ENCODE data around the gene OTUD3.
"Not testable (repeated sequence)": the region's sequence is repeated elsewhere in the genome, so short reads cannot be mapped to it uniquely, and the experiment has no call there.

Gene OTUD3

GRCh38 chr1:19903621-19904020, 21.4 kb downstream of the OTUD3 start:
- no peak for DNase-seq (ENCODE audit: extremely low spot score, insufficient read length, low read depth)
- FAIRE-seq = no peak

GRCh38 chr1:19907456-19907855, 25.3 kb downstream of the OTUD3 start:
- FAIRE-seq = no peak
- DNase-seq (ENCODE audit: extremely low spot score, insufficient read length, low read depth) = no peak

GRCh38 chr1:19909392-19909791, 27.2 kb downstream of the OTUD3 start:
- FAIRE-seq (no peak), DNase-seq (ENCODE audit: extremely low spot score, insufficient read length, low read depth) (no peak)

- DNase-seq (ENCODE audit: extremely low spot score, insufficient read length, low read depth) = no peak
These were observed 27.8 kb downstream of the OTUD3 start for GRCh38 chr1:19909971-19910370.

GRCh38 chr1:19910650-19911049, 28.5 kb downstream of the OTUD3 start:
- DNase-seq (ENCODE audit: extremely low spot score, insufficient read length, low read depth) (no peak), FAIRE-seq (no peak)

More at GRCh38 chr1:19909971-19910370, 27.8 kb downstream of the OTUD3 start:
- FAIRE-seq = no peak

- peak; percentile 90 for FAIRE-seq
- peak; percentile 69 for DNase-seq (ENCODE audit: extremely low spot score, insufficient read length, low read depth)
These were observed 35.9 kb downstream of the OTUD3 start for GRCh38 chr1:19918057-19918456.

- no peak for DNase-seq (ENCODE audit: extremely low spot score, insufficient read length, low read depth)
- no peak for FAIRE-seq
These were observed 38.0 kb downstream of the OTUD3 start for GRCh38 chr1:19920132-19920710.

GRCh38 chr1:19921310-19921709, 39.1 kb downstream of the OTUD3 start:
- no peak for DNase-seq (ENCODE audit: extremely low spot score, insufficient read length, low read depth)
- FAIRE-seq = no peak

GRCh38 chr1:19922015-19922688, 40.0 kb downstream of the OTUD3 start:
- DNase-seq (ENCODE audit: extremely low spot score, insufficient read length, low read depth) (no peak), FAIRE-seq (no peak)

- FAIRE-seq (no peak), DNase-seq (ENCODE audit: extremely low spot score, insufficient read length, low read depth) (no peak)
These were observed 41.1 kb downstream of the OTUD3 start, which contains the start of gene PLA2G2E for GRCh38 chr1:19923137-19923952. TSS of gene PLA2G2E (minus strand) at chr1:19923617. CDS start at chr1:19923559, 58 bp downstream.

GRCh38 chr1:19923953-19924346, 41.8 kb downstream of the OTUD3 start:
- DNase-seq (ENCODE audit: extremely low spot score, insufficient read length, low read depth) (no peak), FAIRE-seq (no peak)

- no peak for FAIRE-seq
These were observed 43.3 kb downstream of the OTUD3 start for GRCh38 chr1:19925342-19926070.

GRCh38 chr1:19926296-19927129, 44.3 kb downstream of the OTUD3 start:
- FAIRE-seq (no peak), DNase-seq (ENCODE audit: extremely low spot score, insufficient read length, low read depth) (no peak)

More at GRCh38 chr1:19925342-19926070, 43.3 kb downstream of the OTUD3 start:
- DNase-seq (ENCODE audit: extremely low spot score, insufficient read length, low read depth) = no peak

GRCh38 chr1:19927130-19927421, 44.9 kb downstream of the OTUD3 start:
- FAIRE-seq; DNase-seq (ENCODE audit: extremely low spot score, insufficient read length, low read depth): not testable (repeated sequence)

GRCh38 chr1:19932866-19933265, 50.7 kb downstream of the OTUD3 start:
- FAIRE-seq (no peak), DNase-seq (ENCODE audit: extremely low spot score, insufficient read length, low read depth) (no peak)

- FAIRE-seq = no peak
- no peak for DNase-seq (ENCODE audit: extremely low spot score, insufficient read length, low read depth)
These were observed 52.1 kb downstream of the OTUD3 start for GRCh38 chr1:19934336-19934735.

GRCh38 chr1:19936061-19936750, 54.0 kb downstream of the OTUD3 start:
- DNase-seq (ENCODE audit: extremely low spot score, insufficient read length, low read depth) (no peak), FAIRE-seq (no peak)

GRCh38 chr1:19938472-19938871, 56.3 kb downstream of the OTUD3 start:
- FAIRE-seq = no peak
- DNase-seq (ENCODE audit: extremely low spot score, insufficient read length, low read depth) = no peak

All from GM18507 (cell line).